HG03575 (cell line): ENCODE results near the gene PTGES3L.
"Not testable (repeated sequence)": the region's sequence is repeated elsewhere in the genome, so short reads cannot be mapped to it uniquely, and the experiment has no call there.

Experiments used
- ATAC-seq: cut with Tn5 transposase; IDR thresholded peaks from one replicate; pipeline ENCODE4 v1.9.1; 2021; ENCODE audit not compliant: unreplicated experiment, insufficient number of reproducible peaks, low FRiP score; ENCODE audit errors: extremely low read depth

Gene PTGES3L

DNA sequence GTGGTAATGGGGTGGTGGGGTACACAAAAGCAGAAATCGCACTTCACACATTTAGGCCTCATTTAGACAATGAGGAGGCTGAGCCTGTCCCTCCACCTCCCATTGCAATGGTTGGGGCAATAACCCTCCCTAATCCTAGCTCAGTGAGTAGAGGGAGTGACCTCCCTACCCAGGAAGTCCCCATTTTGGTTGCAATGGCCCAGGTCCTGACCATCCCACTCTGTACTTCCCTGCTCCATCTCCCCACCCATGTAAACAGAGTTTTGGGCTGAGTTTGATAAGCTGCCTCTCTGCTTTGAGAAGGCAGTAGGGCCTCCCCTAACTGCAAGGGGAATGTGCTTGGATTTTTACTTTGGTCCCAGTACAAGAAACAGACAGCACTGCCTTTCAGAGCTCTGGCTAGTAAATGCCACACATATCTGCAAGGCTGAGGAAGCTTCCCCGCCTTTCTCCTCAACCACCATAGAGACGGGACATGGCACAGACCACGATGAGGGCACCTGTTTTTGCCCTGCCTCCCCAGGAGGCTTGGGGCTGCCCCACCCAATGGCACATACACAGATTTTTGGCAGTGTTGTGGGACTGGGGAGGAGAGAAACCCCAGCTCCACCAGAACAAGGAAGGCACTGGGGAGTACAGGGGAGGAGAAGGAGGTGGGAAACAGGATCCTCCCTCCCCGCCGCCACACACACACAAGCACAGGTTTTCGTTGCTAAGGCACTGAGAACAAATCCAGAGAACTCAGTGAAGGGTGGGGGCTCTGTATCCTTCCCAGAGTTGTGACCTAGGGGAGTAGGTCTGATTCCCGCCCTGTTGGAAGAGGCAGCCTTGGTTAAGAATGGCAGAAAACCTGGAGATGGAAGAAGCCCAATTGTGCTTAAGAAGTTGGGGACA lies 35.0 kb upstream of the PTGES3L start:
- no peak for ATAC-seq

DNA sequence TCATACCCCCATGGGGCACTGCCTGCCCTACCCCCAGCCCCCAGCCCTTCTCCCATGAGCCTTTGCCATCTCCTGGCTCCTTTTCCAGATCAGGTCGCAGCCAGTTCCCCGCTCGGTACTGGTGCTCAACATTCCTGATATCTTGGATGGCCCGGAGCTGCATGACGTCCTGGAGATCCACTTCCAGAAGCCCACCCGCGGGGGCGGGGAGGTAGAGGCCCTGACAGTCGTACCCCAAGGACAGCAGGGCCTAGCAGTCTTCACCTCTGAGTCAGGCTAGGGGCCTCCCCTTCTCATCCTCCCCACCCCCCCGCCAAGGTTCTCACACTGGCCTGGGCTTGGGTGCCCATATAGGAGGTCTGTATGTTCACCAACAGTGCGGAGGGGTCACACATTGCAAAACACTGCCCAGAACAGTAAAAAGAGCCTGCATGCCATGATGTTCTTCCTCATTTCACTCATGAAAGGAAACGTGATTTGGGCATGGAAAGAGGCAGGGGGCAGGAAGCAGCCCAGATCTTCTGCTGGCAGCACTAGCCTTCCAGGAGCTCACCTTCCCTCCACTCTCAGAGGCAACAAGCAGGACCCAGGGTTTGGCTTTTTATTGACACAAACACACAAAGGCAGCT lies 34.3 kb upstream of the PTGES3L start:
- ATAC-seq, result no peak

DNA sequence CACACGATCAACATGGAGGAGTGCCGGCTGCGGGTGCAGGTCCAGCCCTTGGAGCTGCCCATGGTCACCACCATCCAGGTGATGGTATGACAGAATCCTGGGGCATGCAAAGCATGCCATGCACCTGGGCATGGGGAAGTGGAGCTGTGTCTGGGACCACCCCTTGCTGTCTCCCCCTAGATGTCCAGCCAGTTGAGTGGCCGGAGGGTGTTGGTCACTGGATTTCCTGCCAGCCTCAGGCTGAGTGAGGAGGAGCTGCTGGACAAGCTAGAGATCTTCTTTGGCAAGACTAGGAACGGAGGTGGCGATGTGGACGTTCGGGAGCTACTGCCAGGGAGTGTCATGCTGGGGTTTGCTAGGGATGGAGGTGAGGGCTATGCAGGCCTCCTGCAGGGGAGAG lies 33.4 kb upstream of the PTGES3L start:
- no peak for ATAC-seq

DNA sequence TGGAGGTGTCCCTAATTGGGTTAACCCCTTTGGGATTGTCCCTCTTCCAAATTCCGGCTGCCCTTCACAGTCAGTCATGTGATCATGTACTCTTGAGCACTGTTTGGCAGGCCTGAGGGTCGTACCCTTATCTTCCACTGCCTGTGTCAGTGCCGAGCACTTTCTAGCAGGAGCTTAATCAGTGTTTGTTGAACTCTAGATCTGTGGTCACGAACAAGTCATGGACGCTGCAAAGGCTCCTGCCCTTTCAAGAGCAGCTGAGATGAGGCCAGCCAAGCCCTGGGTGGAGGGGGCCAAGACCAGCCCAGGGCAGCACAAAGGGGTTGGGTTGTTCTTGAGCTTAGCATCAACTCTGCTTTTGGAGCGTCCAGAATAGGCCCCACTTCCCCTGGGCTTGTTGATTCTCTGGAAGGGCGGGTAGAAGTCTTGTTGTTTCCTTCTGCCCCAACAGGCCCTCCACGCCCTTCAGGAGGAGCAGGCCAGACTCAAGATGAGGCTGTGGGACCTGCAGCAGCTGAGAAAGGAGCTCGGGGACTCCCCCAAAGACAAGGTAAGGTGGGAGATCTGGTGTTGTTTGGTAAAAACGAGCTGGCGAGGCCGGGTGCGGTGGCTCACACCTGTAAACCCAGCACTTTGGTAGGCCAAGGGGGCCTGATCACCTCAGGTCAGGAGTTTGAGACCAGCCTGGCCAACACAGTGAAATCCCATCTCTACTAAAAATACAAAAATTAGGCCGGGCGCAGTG lies 32.0 kb upstream of the PTGES3L start:
- no peak for ATAC-seq

DNA sequence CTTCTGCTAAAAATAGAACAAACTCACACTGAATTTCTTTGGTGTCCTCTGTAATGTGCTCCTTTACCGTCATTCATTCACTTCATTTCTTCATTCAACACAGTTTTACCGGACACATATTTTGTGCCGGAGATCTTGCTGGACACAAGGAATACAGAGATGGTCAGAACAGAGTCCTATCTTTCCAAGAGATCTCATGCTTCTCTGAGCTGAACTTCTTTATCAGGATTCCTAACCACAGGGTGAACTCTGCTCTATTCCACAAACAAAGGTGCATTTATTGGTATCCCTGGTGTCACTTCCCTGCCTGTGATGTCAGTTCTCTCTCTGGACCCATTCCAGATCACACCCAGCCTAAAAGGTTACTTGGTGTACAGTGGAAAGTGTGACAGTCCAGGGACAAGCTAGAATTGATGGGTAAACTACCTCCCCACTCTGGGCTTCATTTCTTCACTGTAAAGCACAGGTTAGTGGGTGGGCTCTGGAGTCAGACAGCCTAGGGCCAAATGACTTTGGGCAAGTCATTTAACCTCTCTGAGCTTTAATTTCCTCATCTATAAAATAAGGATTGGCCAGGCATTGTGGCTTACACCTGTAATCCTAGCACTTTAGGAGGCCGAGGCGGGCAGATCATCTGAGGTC lies 30.9 kb upstream of the PTGES3L start:
- ATAC-seq, result no peak

DNA sequence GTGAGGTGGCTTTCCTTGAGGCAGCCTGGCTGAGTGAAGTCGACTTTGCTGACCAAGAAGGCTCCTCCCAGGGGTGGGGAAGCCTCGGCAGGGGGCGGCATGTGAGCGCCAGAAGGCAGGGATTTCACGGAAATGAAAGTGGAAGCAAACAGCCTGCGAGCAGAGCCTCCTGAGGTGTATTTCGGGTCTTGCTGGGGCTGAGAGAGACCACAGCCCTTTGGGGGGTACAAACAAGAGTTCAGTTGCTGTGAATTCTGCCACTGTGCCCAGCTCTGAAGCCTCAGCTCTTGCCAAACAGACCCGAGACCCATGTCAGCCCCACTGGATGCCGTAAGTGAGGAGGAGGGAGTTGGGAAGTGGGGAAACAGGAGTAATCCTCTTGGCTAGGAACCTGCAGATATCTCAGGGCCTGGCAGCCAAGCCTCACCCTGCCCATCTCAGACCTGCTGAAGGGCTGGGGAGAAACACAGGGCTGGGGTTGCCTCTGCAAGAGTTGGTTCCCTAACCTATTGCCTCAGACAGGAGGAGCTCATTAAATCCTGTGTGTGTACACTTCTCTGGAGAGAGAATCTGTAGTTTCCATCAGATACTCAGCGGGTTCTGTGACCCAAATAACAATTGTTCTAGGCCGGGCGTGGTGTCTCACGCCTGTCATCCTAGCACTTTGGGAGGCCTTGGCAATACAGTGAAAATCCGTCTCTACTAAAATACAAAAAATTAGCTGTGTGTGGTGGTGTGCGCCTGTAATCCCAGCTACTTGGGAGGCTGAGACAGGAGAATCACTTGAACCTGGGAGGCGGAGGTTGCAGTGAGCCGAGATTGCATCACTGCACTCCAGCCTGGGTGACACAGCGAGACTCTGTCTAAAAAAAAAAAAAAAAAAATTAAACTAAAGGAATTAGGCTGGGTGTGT lies 27.0 kb upstream of the PTGES3L start, which contains the start of gene IFI35:
Gene IFI35 (plus strand): TSS at position 146 of the 913 bp plus-strand sequence. CDS start 164 bp downstream, at position 310.
- no peak for ATAC-seq

DNA sequence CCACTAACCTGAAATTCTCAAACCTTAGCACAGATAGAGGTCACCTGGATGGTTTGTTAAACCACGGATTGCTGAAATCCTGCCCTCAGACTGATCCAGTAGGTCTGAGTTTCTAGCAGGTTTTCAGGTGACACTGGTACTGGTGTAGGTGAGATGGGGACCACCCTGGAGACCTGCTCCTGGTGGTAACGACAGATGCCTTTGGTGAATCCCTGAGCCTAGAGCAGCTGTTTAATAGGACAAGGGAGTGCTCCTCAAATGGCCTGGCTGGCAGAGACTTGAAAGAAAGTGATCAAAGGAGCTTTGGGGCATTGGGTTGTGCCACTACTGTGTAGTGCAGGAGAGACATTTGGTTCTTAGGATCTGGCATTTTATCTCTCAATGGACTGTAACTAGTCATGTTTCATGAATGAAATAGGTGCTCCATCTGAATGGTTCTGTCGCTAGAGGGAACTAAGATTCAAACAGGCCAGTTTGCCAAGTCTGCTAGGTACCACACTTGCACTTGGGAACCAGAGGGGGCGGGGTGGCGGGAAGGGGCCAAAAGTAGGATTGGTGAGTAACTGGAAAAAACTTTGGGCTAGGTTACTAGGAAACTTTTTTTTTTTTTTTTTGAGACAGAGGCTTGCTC lies 23.8 kb upstream of the PTGES3L start:
- no peak for ATAC-seq

DNA sequence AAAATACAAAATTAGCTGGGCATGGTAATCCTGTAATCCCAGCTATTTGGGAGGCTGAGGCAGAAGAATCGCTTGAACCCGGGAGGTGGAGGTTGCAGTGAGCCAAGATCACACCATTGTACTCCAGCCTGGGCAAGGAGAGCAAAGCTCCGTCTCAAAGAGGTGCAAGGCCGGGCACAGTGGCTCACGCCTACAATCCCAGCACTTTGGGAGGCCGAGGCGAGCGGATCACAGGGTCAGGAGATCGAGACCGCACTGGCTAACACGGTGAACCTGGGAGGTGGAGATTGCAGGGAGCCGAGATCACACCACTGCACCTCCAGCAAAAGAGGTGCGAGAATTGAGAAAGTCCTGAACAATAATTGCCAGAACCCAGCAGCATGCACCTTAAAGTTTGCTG lies 21.0 kb upstream of the PTGES3L start:
- not testable (repeated sequence) for ATAC-seq

DNA sequence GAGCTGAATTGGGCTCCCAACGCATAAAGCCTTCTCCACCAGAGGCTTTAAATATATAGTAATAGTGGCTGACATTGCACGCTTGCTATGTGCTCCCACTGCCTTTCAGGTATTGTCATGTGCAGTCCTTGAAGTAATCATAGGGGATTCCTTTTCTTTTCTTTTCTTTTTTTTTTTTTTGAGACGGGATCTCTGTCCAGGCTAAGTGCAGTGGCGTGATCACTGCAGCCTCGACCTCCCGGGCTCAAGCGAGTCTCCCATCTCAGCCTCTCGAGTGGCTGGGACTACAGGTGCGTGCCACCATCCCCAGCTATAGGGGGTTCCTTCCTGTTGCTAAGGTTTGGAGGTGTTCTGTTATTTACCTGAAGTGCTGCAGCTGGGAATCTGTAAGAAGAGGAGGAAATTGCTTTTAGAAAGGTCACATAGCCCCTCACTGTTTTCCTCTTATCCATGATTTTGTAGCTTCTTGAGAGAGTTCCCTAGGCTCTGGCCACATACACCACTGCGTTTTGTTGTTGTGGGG lies 19.2 kb upstream of the PTGES3L start:
- no peak for ATAC-seq

DNA sequence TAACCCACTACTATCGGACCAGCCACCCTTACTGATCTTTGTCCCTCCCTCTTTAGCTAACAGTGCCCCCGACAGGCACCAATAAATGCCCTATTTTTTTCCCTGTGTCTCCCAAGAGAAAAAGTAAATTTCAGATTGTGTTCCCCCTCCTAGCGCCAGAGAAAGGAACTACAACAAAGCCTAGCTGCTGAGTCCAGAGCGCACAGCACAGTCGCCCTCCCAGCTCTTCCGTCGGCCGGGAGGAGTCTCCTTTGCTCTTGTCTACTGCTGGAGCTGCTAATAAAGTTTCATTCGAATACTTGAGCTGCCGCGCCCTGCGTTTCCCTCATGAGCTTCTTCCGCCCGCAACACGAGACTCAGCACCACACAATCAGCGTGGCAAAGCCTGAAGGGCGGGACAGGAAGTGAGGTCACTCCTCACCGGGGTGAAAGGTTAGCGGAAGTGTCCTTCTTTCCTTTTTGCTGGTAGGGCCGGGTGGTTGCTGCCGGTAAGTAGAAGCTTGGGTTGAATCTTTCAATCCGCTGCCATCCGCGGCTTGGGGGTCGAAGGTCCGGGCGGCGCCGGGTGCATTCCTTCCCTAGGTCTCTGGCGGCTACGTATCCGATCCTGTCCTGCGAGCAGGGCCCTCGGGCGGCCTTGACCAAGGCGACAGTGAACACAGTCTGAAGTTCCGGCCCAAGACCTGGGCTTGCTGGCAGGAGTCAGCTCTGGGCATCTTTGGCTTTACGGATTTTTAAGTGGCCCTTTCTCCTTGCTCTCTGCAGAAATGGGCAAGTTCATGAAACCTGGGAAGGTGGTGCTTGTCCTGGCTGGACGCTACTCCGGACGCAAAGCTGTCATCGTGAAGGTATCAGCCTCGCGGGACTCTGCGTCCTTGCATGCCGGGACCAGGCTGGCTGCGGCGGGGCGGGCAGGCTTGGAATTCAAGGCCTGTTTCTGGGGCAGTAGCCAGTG lies 18.4 kb upstream of the PTGES3L start, which contains the start of gene RPL27:
Gene RPL27 (plus strand): TSS at position 436 of the 955 bp plus-strand sequence. CDS start 332 bp downstream, at position 768.
- ATAC-seq, result peak; percentile 57

DNA sequence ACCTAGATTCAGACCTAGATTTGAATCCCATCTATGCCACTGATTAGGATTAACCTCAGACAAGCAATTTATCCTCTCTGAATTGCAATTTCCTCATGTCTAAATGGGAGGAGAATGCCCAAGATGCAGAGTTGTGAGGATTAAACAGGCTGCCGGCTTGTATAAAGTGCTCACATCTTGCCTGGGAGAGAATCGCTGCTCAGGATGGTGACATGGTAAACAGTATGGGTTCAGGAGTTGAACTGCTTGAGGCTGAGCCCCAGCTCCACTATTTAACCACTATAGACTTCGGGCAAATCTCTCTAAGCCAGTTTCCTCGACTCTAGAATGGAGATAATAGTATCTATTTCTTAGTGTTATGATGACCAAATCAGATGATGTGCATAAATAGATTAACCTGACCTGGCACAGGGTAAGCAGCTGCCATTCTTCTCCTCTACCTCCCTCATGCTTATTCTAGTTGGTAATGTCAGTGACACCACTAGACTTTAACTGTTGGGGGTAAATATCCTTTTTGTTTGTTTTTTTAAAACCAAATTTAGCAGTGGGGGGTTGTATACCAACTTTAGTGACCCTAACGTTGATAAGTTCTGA lies 17.6 kb upstream of the PTGES3L start:
- ATAC-seq, result no peak

DNA sequence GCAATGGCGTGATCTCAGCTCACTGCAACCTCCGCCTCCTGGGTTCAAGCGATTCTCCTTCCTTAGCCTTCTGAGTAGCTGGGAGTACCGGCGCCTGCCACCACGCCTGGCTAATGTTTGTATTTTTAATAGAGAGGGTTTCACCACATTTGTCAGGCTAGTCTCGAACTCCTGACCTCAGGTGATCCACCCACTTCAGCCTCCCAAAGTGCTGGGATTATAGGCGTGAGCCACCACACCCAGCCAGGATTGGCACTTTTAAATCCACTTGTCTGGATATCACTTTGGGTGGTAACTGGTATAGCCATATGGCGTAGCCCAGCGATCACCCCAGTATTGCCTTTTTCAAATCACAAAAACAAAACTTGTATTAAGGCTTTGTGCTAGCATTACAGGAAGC lies 14.0 kb upstream of the PTGES3L start:
- ATAC-seq, result not testable (repeated sequence)

DNA sequence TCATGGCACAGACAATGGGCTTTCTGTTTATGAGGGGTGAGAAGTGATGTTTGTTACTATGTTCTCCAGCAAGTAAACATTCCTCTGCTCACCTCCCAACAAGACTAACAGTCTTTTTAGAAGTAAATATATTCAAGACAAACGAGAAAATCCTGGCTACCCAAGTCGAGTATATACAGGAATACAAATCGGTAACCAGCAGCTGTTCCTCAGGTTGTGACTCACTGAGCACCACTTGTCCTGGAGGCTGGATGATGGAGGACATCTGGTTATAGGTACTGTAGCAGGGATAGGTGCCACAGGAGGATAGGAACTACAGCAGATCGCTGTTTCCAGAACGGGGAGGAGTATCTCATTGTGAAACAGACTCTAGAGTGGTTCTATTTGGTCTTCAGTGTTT lies 13.0 kb upstream of the PTGES3L start:
- no peak for ATAC-seq

DNA sequence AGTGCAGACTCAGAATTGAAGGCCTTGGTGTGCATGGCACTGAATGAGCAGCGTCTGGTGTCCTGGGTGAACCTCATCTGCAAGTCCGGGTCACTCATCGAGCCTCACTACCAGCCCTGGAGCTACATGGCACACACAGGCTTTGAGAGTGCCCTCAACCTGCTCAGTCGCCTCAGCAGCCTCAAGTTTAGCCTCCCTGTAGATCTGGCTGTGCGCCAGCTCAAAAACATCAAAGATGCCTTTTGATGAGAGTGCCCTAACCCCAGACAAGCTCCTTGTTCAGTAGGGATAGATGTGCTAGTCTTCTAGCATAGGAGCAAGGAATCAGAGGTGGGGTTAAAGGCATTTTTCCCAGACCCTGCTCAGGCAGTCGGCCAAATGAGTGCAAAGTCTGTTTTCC lies 11.6 kb upstream of the PTGES3L start:
- no peak for ATAC-seq

DNA sequence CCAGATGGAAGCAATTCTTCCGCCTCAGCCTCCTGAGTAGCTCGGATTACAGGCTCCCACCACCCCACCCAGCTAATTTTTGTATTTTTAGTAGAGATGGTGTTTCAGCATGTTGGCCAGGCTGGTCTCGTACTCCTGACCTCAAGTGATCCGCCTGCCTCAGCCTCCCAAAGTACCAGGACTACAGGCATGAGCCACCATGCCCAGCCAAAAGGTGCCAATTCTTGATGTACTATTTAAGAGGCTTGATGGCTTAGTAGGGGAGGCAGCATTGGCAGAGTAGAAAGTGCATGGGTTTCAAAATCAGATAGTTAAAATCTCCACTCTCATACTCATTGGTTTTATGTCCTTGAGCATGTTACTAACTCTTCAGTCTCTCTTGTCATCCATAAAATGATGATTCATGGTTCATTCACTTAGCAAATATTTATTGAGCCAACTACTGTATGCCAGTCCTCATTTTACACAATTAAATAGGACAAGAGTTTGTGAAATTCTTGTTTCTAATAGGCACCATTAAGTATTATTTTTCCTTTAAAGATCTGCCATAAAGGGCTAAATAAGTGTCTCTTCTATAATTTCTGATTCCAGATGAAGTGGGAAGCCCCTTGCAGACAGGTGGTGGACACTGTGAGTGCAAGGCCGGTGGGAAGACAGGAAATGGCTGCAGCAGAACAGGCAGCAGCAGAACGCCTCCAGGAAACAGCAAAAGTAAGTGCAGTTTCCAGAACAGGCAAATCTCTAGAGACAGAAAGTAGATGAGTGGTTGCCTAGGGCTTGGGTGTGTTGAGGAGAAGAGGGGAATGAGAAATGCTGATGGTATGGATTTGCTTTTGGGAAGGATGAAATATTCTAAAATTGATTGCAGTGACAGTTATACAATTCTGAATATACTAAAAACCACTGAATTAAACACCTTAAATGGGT lies 10.1 kb upstream of the PTGES3L start:
- ATAC-seq, result no peak
